ENCODE measurements around the gene SLC35F1. TPM values are rescaled to one million over a fixed set of nuclear protein-coding genes. Genes with fewer than 3 reads are reported as not detected.

The SLC35F1 gene
- total RNA-seq, 2 donors from 2014 or later: 1.1 to 1.3 TPM

DNA sequence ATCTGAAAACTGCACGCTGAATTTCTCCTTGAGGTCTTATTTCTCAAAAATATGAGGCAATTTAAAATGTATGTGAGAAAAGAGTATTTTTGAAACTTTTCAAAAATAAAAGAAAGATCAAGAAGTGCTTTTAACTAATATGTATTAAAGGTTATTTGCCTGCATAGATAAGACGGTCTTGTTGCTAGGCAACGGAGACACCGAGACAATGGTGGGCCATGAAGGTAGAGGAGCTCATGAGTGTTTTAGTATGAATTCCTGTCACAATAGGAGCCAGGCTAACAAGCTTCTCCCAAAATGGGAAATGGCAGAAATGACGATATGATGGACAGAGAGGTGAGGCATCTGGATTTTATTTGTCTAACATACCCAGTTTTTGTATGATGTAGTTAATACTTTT, 308.2 kb downstream of the SLC35F1 start:
- Histone ChIP-seq H3K9me3 (no peaks in the 10 kb centered on the region), H3K4me3 (no peak overlapping the region), H3K27me3 (no peaks in the 10 kb centered on the region), H3K27ac (no peak overlapping the region), H3K36me3 (no peaks in the 10 kb centered on the region), H3K4me1 (peaks cover 0 to 3% of the 10 kb centered on the region in 2 donors)
- DNase-seq (ENCODE audit: low spot score): no peak
- no peak for TF ChIP-seq CTCF (IDR thresholded peaks at IDR 0.05)

GRCh38 chr6:118216751-118217150, 309.7 kb downstream of the SLC35F1 start:
- no peak overlapping the region for H3K27ac ChIP-seq
- H3K4me1 ChIP-seq: peaks cover 0 to 3% of the 10 kb centered on the region in 2 donors
- H3K27me3 ChIP-seq: no peaks in the 10 kb centered on the region
- TF ChIP-seq CTCF (IDR thresholded peaks at IDR 0.05): no peak
- H3K9me3 ChIP-seq: no peaks in the 10 kb centered on the region
- H3K4me3 ChIP-seq: no peak overlapping the region
- DNase-seq (ENCODE audit: low spot score): no peak
- no peaks in the 10 kb centered on the region for H3K36me3 ChIP-seq

- DNase-seq (ENCODE audit: low spot score): no peak
- no peak for TF ChIP-seq CTCF (IDR thresholded peaks at IDR 0.05)
- peak overlapping the region in 1 of 2 donors; percentile 24 for H3K27ac ChIP-seq
Measured at GRCh38 chr6:118218156-118218555, 311.1 kb downstream of the SLC35F1 start.

DNA sequence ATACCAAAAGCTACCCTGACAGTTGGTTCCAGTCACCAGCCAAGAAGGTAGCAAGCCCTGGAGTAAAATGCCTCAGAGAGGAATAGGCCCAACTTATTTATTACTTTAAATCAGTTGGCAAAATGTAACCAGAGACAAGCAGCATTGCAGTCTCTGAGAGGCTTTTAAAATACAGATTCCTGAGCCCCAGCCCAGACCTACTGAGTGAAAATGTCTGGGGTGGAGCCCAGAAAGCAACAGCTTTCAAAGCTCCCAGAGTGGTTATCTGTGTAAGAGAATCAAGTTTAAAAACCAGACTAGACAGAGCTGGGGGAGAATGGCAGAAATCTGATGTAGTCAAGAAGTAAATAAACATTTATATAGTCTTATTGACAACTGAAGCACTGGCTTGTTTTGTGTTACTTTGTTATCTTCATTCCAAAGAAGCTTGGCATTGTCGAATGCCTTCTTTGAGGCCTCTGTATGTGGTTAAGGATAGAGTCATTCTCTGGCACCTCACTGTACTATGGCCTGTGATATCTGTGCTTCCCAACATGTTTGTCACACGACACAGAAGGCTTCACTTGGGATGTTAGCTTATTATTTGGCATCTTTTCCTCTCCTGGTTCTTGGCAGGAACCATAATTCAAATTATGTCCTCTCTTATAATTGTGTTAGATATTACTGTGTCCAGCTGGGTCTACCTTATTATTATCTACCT, 313.5 kb downstream of the SLC35F1 start:
- H3K4me1 ChIP-seq: peaks cover 0 to 3% of the 10 kb centered on the region in 2 donors
- no peak for TF ChIP-seq CTCF (IDR thresholded peaks at IDR 0.05)
- DNase-seq (ENCODE audit: low spot score): no peak
- no peaks in the 10 kb centered on the region for H3K9me3 ChIP-seq
- peak overlapping the region; percentile 27 to 76 for H3K27ac ChIP-seq
- H3K27me3 ChIP-seq: no peaks in the 10 kb centered on the region
- no peaks in the 10 kb centered on the region for H3K36me3 ChIP-seq
- no peak overlapping the region for H3K4me3 ChIP-seq

More at GRCh38 chr6:118218156-118218555, 311.1 kb downstream of the SLC35F1 start:
- Histone ChIP-seq H3K4me1 (peaks cover 0 to 3% of the 10 kb centered on the region in 2 donors), H3K36me3 (no peaks in the 10 kb centered on the region), H3K9me3 (no peaks in the 10 kb centered on the region), H3K4me3 (no peak overlapping the region), H3K27me3 (no peaks in the 10 kb centered on the region)

DNA sequence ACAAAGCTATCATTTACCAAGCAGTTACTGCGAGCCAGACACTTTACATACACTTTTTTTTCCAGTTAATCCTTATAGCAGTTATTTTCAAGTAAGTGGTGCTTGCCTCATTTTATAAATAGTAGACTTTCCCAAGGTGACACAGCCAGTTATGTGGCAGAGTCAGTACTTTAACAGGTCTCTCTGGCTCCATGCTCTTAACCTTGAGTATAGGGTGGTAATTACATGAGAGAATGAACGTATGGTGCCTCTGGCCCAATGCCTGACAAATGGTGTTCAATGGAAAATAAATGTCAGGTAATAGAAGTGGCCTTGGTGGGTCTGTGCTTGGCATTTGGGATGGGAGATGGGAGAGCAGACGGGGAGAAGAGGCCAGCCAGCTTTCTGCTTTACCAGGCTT, 316.3 kb downstream of the SLC35F1 start:
- DNase-seq (ENCODE audit: low spot score): no peak
- no peaks in the 10 kb centered on the region for H3K27me3 ChIP-seq
- no peaks in the 10 kb centered on the region for H3K9me3 ChIP-seq
- no peak overlapping the region for H3K27ac ChIP-seq
- no peak for TF ChIP-seq CTCF (IDR thresholded peaks at IDR 0.05)
- H3K36me3 ChIP-seq: no peaks in the 10 kb centered on the region
- no peaks in the 10 kb centered on the region for H3K4me1 ChIP-seq
- no peak overlapping the region for H3K4me3 ChIP-seq

DNA sequence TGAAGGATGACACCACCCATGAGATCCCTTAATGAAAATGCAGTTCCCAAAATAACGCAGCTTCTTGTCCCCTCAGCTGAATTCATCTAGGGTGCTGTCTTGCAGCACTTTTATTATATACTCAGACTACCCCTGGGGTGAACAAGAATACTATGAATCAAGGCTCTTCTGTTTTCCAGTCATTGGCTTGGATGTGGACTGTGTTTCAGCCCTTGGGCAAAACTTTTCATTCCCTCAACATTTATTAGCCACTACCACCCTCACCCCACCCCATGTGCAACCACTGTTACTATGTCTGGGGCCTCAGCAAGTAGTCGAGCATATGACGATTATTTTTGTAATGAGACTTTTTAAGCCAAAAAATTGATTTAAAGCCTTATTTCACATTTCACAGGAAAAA, 321.8 kb downstream of the SLC35F1 start:
- Histone ChIP-seq H3K4me1 (no peaks in the 10 kb centered on the region), H3K9me3 (no peaks in the 10 kb centered on the region), H3K36me3 (no peaks in the 10 kb centered on the region), H3K27me3 (no peaks in the 10 kb centered on the region), H3K27ac (no peak overlapping the region), H3K4me3 (no peak overlapping the region)
- no peak for DNase-seq (ENCODE audit: low spot score)
- no peak for TF ChIP-seq CTCF (IDR thresholded peaks at IDR 0.05)
